ENCODE measurements around the gene GRIK2. TPM values are rescaled to one million over a fixed set of nuclear protein-coding genes. Genes with fewer than 3 reads are reported as not detected.

Gene GRIK2
- total RNA-seq, 4 donors from 2014 or later = 2.0 to 4.0 (median 2.0) TPM; not detected in 1

DNA sequence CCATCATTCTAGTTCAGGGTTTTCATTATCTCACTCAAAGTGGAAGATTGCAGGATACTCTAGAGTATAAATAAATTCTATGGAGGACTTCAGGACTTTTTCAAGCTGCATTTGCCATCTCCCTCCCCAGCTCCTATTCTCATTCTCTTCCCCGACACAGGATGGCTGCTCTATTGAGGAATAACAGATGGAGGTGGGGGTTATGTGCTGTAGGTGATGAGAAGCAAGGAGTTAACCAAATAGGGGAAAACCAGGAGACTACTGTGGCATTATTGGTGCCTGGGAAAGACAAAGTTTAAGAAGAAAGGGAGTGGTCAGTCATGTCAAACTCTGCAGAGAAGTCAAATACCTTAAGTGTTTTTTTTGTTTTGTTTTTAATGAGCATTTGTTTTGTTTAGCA lies 109.3 kb downstream of the GRIK2 start:
- Histone ChIP-seq H3K27me3 (no peaks in the 10 kb centered on the region), H3K4me1 (peaks cover 0 to 4% (median 0%) of the 10 kb centered on the region in 4 donors), H3K36me3 (no peaks in the 10 kb centered on the region), H3K27ac (no peak overlapping the region), H3K4me3 (no peak overlapping the region), H3K9me3 (no peaks in the 10 kb centered on the region)
- 70 to 82% methylated on average over 1 of the region's 1 CpG for WGBS, 2 donors (ENCODE audit: low coverage in 1 of 2)
- in situ Hi-C loops (cut with MboI; ENCODE audit: low pct_ligation_motif_present in 1 of 4, low pct_unique_long_range_greater_than_20kb in 1 of 4, low sequenced_read_pairs in 3 of 4) = no loop called here
- TF ChIP-seq EP300 (IDR thresholded peaks at IDR 0.05; ENCODE audit: low read depth) (no peak), POLR2AphosphoS5 (IDR thresholded peaks at IDR 0.05) (no peak), POLR2A (IDR thresholded peaks at IDR 0.05) (no peak)
- TF ChIP-seq, protein P1, sequence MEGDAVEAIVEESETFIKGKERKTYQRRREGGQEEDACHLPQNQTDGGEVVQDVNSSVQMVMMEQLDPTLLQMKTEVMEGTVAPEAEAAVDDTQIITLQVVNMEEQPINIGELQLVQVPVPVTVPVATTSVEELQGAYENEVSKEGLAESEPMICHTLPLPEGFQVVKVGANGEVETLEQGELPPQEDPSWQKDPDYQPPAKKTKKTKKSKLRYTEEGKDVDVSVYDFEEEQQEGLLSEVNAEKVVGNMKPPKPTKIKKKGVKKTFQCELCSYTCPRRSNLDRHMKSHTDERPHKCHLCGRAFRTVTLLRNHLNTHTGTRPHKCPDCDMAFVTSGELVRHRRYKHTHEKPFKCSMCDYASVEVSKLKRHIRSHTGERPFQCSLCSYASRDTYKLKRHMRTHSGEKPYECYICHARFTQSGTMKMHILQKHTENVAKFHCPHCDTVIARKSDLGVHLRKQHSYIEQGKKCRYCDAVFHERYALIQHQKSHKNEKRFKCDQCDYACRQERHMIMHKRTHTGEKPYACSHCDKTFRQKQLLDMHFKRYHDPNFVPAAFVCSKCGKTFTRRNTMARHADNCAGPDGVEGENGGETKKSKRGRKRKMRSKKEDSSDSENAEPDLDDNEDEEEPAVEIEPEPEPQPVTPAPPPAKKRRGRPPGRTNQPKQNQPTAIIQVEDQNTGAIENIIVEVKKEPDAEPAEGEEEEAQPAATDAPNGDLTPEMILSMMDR (IDR thresholded peaks at IDR 0.05) = no peak
- no peak for DNase-seq
- intact Hi-C loops (cut with DNase I; ENCODE audit: low total_unique reads) = no loop called here

DNA sequence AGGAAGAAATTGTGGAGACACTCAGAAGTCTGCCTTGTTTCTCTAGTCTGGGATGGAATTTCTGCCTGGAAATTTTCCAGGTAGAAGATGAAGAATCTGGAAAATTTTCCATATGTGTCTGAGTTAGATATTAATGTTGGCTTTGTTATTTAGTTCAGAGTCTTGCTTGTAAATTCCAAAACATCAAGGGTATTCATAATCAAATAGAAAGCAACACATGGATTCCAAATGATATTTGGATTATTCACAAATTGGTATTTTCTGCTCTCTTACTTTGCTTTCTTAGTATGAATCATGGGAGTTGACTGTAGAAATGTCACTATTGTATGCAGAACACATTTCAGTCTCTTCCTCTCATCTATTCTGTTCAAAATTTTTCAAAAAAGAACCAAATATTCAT lies 116.0 kb downstream of the GRIK2 start:
- no peaks in the 10 kb centered on the region for H3K9me3 ChIP-seq
- TF ChIP-seq POLR2AphosphoS5 (IDR thresholded peaks at IDR 0.05) (no peak), EP300 (IDR thresholded peaks at IDR 0.05; ENCODE audit: low read depth) (no peak), POLR2A (IDR thresholded peaks at IDR 0.05) (no peak)
- TF ChIP-seq, protein P1 (IDR thresholded peaks at IDR 0.05) = no peak
- no peaks in the 10 kb centered on the region for H3K4me1 ChIP-seq
- H3K27me3 ChIP-seq = no peaks in the 10 kb centered on the region
- intact Hi-C loops (cut with DNase I; ENCODE audit: low total_unique reads) = no loop called here
- H3K36me3 ChIP-seq = no peaks in the 10 kb centered on the region
- in situ Hi-C loops (cut with MboI; ENCODE audit: low pct_ligation_motif_present in 1 of 4, low pct_unique_long_range_greater_than_20kb in 1 of 4, low sequenced_read_pairs in 3 of 4) = no loop called here
- no peak overlapping the region for H3K27ac ChIP-seq
- DNase-seq = no peak
- no peak overlapping the region for H3K4me3 ChIP-seq

DNA sequence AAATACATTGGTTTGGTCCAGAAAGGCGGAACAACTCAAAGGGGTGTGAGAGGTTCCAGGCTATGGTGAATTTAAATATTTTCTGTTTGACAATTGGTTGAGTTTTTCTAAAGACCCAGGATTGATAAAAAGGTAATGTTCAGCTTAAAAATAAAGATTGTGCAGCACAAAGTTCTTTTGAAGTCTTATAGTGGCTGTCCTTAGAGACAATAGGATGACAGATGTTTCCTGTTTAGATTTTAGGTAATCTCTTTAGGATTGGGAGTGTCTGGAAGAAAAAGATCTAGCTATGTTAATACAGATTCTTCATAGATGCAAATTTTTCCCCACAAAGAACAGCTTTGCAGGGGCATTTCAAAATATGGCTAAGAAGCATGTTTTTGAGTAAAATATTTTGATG lies 119.7 kb downstream of the GRIK2 start:
- Histone ChIP-seq H3K36me3 (no peaks in the 10 kb centered on the region), H3K4me3 (no peak overlapping the region), H3K27ac (no peak overlapping the region), H3K27me3 (no peaks in the 10 kb centered on the region), H3K4me1 (peaks cover 0 to 7% (median 1%) of the 10 kb centered on the region in 4 donors), H3K9me3 (no peaks in the 10 kb centered on the region)
- TF ChIP-seq POLR2A (IDR thresholded peaks at IDR 0.05) (no peak), POLR2AphosphoS5 (IDR thresholded peaks at IDR 0.05) (no peak), EP300 (IDR thresholded peaks at IDR 0.05; ENCODE audit: low read depth) (no peak)
- TF ChIP-seq, protein P1 (IDR thresholded peaks at IDR 0.05) = no peak
- WGBS, 2 donors (ENCODE audit: low coverage in 1 of 2) = 78 to 88% methylated on average over 1 of the region's 1 CpG
- intact Hi-C loops (cut with DNase I; ENCODE audit: low total_unique reads) (no loop called here), in situ Hi-C loops (cut with MboI; ENCODE audit: low pct_ligation_motif_present in 1 of 4, low pct_unique_long_range_greater_than_20kb in 1 of 4, low sequenced_read_pairs in 3 of 4) (no loop called here)
- DNase-seq = no peak

DNA sequence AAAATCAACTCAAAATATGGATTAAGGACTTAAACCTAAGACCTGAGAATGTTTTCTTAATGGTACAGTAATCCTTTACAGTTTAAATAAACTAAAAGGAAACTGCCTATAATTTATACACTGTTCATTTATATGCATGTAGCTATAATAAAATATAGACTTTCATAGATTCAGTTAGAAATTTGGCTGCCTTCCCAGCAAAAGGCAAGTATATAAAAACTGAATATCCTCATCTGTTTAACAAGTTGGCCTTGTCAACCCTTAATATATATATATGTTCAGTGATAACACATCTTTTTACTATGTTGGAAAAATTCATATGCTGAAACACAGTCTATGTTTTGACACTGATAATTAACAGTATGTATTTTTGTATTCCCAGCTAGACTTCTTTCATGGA lies 123.1 kb downstream of the GRIK2 start:
- Histone ChIP-seq H3K4me3 (no peak overlapping the region), H3K9me3 (no peaks in the 10 kb centered on the region), H3K36me3 (no peaks in the 10 kb centered on the region), H3K27ac (no peak overlapping the region), H3K27me3 (no peaks in the 10 kb centered on the region), H3K4me1 (peaks cover 0 to 7% (median 1%) of the 10 kb centered on the region in 4 donors)
- no peak for DNase-seq
- intact Hi-C loops (cut with DNase I; ENCODE audit: low total_unique reads) = no loop called here
- TF ChIP-seq, protein P1 (IDR thresholded peaks at IDR 0.05) = no peak
- TF ChIP-seq POLR2A (IDR thresholded peaks at IDR 0.05) = no peak
- TF ChIP-seq POLR2AphosphoS5 (IDR thresholded peaks at IDR 0.05) = no peak
- no peak for TF ChIP-seq EP300 (IDR thresholded peaks at IDR 0.05; ENCODE audit: low read depth)
- in situ Hi-C loops (cut with MboI; ENCODE audit: low pct_ligation_motif_present in 1 of 4, low pct_unique_long_range_greater_than_20kb in 1 of 4, low sequenced_read_pairs in 3 of 4) = no loop called here
